Measurements from ENCODE around the gene UBAP1L. TPM values are rescaled to one million over a fixed set of nuclear protein-coding genes. Genes with fewer than 3 reads are reported as not detected.

The UBAP1L gene
- total RNA-seq, 4 donors from 2014 or later = 2.0 to 8.2 (median 4.4) TPM

DNA sequence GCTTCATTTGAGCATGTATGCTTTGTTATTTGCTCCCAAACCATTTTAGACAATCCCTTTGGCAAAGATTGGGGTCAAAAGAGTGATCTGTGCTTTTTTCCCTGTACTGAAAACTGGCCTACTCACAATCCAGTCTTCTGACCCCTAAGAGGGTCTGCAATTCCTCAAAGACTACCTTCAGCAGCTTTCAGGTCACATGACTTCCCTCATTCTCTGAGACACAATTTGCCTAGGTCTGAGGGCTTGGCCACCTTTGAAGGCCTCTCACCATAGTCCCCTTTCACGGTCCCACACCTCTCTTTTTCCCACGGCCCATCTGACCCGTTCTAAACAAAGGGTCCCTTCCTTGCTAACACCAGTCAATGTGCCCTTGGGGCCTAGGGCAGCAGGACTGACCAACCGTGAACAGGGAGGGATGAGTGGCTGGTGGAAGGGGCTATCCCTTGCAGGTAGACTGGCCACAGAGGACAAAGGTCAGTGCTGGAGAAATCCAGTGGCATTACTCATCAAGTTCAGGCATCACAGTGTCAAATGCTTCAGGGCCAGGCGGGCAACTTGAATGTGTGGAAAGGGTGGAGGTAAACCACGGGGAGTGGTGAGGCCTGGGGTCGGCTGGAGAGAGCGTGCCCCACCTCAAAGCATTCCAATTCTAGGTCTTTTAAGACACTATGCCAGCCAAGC is 58.0 kb downstream of the UBAP1L start:
- Histone ChIP-seq H3K9me3 (no peaks in the 10 kb centered on the region), H3K27me3 (no peaks in the 10 kb centered on the region), H3K27ac (peak overlapping the region in 3 of 4 donors; percentile 15 to 39 (median 35)), H3K4me1 (peaks cover 7 to 33% (median 13%) of the 10 kb centered on the region in 4 donors), H3K4me3 (no peak overlapping the region), H3K36me3 (no peaks in the 10 kb centered on the region)
- no peak for TF ChIP-seq POLR2A (IDR thresholded peaks at IDR 0.05)
- TF ChIP-seq, protein P1, sequence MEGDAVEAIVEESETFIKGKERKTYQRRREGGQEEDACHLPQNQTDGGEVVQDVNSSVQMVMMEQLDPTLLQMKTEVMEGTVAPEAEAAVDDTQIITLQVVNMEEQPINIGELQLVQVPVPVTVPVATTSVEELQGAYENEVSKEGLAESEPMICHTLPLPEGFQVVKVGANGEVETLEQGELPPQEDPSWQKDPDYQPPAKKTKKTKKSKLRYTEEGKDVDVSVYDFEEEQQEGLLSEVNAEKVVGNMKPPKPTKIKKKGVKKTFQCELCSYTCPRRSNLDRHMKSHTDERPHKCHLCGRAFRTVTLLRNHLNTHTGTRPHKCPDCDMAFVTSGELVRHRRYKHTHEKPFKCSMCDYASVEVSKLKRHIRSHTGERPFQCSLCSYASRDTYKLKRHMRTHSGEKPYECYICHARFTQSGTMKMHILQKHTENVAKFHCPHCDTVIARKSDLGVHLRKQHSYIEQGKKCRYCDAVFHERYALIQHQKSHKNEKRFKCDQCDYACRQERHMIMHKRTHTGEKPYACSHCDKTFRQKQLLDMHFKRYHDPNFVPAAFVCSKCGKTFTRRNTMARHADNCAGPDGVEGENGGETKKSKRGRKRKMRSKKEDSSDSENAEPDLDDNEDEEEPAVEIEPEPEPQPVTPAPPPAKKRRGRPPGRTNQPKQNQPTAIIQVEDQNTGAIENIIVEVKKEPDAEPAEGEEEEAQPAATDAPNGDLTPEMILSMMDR (IDR thresholded peaks at IDR 0.05) = no peak
- no peak for TF ChIP-seq POLR2AphosphoS5 (IDR thresholded peaks at IDR 0.05)
- TF ChIP-seq EP300 (IDR thresholded peaks at IDR 0.05; ENCODE audit: low read depth) = no peak
- WGBS, 2 donors (ENCODE audit: low coverage in 1 of 2) = 74% methylated on average over 8 of the region's 8 CpGs; no CpG with 5 or more reads in 1 of the 2 donors
- DNase-seq = peak; percentile 57
- in situ Hi-C loops (cut with MboI; ENCODE audit: low pct_ligation_motif_present in 1 of 4, low pct_unique_long_range_greater_than_20kb in 1 of 4, low sequenced_read_pairs in 3 of 4) = no loop called here
- intact Hi-C loops (cut with DNase I; ENCODE audit: low total_unique reads) = no loop called here

DNA sequence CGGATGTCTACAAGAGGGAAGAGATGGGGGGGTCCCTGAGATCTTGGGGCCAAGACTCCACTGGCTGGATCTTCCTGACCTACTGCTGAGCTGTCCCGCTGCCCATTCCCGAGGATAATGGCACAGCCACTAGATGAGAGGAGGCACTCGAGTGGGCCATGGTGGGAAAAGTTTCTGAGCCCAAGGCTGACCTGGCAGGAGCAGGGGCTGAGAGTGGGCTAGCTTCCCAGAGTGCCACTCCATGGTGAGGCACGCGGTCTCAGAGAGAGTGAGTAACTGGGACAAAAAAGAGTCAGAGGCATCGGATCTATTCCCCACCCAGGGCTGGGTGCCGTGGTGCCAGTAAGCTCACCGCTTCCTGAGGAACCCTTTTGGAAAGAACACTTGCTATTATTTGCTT is 58.9 kb downstream of the UBAP1L start:
- no peak overlapping the region for H3K4me3 ChIP-seq
- H3K4me1 ChIP-seq = peaks cover 7 to 31% (median 13%) of the 10 kb centered on the region in 4 donors
- peak overlapping the region in 3 of 4 donors; percentile 36 to 60 (median 41) for H3K27ac ChIP-seq
- no peaks in the 10 kb centered on the region for H3K27me3 ChIP-seq
- in situ Hi-C loops (cut with MboI; ENCODE audit: low pct_ligation_motif_present in 1 of 4, low pct_unique_long_range_greater_than_20kb in 1 of 4, low sequenced_read_pairs in 3 of 4) = no loop called here
- DNase-seq = no peak
- 77 to 85% methylated on average over 9 of the region's 9 CpGs for WGBS, 2 donors (ENCODE audit: low coverage in 1 of 2)
- no peaks in the 10 kb centered on the region for H3K9me3 ChIP-seq
- intact Hi-C loops (cut with DNase I; ENCODE audit: low total_unique reads) = no loop called here
- TF ChIP-seq EP300 (IDR thresholded peaks at IDR 0.05; ENCODE audit: low read depth) = no peak
- TF ChIP-seq POLR2AphosphoS5 (IDR thresholded peaks at IDR 0.05) = no peak
- TF ChIP-seq, protein P1 (IDR thresholded peaks at IDR 0.05) = no peak
- TF ChIP-seq POLR2A (IDR thresholded peaks at IDR 0.05) = no peak
- no peaks in the 10 kb centered on the region for H3K36me3 ChIP-seq

DNA sequence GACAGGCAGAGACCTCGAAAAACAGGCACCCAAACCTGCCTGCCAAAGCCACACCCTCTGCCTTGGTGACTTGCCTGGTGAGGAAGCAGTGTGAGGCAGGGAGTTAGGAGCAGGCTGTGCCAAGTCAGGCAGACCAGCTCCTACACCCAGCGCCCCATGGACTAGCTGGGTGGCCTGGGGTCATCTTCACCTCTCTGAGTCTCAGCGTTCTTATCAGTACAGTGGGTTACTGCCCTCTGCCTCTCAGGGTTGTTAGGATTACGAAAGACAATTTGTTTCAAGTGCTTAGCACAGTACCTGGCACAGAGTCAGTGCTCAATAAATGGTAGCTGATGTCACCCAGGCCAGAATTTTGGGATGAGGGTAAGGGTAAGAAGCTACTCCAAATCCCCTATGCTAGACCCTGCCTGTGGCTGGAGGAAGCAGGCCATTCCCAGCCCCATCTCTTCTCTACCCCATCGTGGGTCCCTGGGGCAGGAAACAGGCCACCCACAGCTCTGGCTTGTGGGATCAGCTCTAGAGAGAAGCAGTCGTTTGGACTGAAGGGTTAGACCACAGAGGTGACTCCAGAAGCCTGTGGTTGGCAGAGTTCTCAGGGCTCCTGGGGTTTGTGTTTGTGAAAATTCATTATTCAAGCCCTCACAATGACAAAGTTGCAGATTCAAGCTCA is 59.7 kb downstream of the UBAP1L start:
- intact Hi-C loops (cut with DNase I; ENCODE audit: low total_unique reads) (no loop called here), in situ Hi-C loops (cut with MboI; ENCODE audit: low pct_ligation_motif_present in 1 of 4, low pct_unique_long_range_greater_than_20kb in 1 of 4, low sequenced_read_pairs in 3 of 4) (no loop called here)
- TF ChIP-seq POLR2AphosphoS5 (IDR thresholded peaks at IDR 0.05) (peak in 1 of 3 donors; percentile 23), POLR2A (IDR thresholded peaks at IDR 0.05) (no peak), EP300 (IDR thresholded peaks at IDR 0.05; ENCODE audit: low read depth) (no peak)
- TF ChIP-seq, protein P1 (IDR thresholded peaks at IDR 0.05) = no peak
- Histone ChIP-seq H3K36me3 (no peaks in the 10 kb centered on the region), H3K27me3 (no peaks in the 10 kb centered on the region), H3K27ac (peak overlapping the region; percentile 36 to 60 (median 40)), H3K9me3 (no peaks in the 10 kb centered on the region), H3K4me1 (peaks cover 7 to 26% (median 13%) of the 10 kb centered on the region in 4 donors), H3K4me3 (no peak overlapping the region)
- WGBS, 2 donors (ENCODE audit: low coverage in 1 of 2) = 50% methylated on average over 5 of the region's 6 CpGs; no CpG with 5 or more reads in 1 of the 2 donors
- peak; percentile 67 for DNase-seq
